Measurements from ENCODE around the gene ZNF511.

GRCh38 chr10:133332936-133333699 lies 24.4 kb downstream of the ZNF511 start:
- TF ChIP-seq CTCF (IDR thresholded peaks at IDR 0.05) (no peak), EZH2 (IDR thresholded peaks at IDR 0.05; ENCODE audit: borderline replicate concordance, insufficient read depth, low read depth, low read length, poor library complexity, severe bottlenecking) (no peak)
